Measurements from ENCODE around the gene EPX.
A peak's percentile ranks its signal among the peaks of the same experiment; 100 is the strongest.

EPX gene

DNA sequence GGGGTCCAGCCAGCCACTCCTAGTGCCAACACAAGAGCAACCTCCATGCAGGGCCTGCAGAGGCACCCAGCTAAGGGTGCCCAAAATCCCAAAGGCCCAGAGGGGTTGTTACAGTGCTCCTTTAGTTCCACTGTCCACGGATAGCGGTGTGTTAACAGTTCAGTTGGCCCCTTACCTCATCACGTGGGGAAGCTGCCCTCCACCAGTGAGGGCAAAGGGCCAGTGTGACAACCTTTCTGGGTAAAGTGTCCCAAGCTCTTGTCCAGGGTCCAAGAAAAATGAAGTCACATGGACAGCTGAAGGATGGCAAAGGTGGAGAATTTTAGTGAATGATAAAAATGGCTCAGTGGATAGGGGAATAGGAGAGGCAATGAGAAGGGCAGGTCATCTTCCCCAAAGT, 35.2 kb downstream of the EPX start:
- no peak for DNase-seq (ENCODE audit: low read depth)

- DNase-seq (ENCODE audit: low read depth), result no peak
Observed at GRCh38 chr17:58228679-58229078, 36.2 kb downstream of the EPX start.

- no peak for DNase-seq (ENCODE audit: low read depth)
Observed at GRCh38 chr17:58229384-58229783, 36.9 kb downstream of the EPX start.

DNA sequence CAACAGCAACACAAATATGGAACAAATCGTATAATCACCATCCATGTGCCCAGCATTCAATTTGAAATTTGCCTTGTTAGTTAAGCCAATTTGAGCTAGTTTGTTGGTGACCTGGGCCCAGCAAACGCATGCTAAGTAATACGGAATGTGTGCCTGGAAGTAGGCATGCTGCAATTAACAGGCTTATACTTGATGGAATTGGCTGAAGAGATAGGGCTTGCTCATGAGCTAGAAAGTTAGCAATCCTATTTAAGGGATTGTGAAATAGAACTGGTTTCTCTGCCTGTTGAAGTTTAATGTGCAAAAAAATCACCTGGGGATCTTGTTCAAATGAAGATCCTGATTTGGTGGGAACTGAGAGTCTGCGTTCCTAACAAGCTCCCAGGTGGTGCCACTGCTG, 37.4 kb downstream of the EPX start:
- no peak for DNase-seq (ENCODE audit: low read depth)

GRCh38 chr17:58231641-58232040, 39.1 kb downstream of the EPX start:
- DNase-seq (ENCODE audit: low read depth), result peak; percentile 53

DNA sequence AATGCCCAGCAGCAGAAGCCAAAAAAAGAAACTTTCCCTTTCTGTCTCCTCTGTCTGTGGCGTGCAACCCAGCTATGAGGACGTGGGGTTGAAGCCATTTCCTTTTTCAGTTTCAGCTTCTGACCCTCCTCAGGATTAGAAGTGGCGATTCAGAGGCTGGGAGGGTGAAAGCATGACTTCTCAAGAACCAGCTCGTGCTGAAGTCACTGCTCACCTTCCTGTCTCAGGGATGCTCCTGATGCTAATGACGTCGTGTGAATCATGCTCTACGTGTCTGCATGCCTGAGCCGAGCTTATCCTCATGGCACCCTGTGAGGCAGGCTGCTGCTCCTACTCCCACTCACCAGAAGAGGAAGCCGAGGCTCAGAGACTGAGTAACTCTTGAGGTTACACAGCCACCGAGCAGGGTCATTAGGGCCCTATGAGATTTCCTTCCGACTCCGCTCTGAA, 40.2 kb downstream of the EPX start:
- peak; percentile 39 for DNase-seq (ENCODE audit: low read depth)

DNA sequence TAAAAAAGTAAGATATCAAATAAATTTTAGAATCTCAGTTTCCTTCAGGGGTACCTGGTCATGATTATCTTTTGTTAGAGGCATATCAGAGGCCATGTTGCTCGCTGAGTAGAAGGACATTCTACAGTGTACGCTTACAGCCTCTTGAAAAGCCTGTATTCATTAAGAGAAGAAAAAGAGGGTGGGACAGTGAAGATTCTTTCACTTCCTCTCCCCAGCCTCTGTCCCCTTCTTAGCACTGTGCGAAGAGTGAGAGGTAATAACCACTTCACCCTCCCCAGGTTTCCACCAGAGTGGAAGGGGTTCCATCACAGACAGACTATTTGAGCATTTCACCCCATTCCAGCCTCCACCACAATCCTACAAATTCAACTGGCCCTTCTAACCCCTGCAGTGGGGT, 41.0 kb downstream of the EPX start:
- DNase-seq (ENCODE audit: low read depth), result no peak

GRCh38 chr17:58234512-58234911, 42.0 kb downstream of the EPX start:
- no peak for DNase-seq (ENCODE audit: low read depth)

DNA sequence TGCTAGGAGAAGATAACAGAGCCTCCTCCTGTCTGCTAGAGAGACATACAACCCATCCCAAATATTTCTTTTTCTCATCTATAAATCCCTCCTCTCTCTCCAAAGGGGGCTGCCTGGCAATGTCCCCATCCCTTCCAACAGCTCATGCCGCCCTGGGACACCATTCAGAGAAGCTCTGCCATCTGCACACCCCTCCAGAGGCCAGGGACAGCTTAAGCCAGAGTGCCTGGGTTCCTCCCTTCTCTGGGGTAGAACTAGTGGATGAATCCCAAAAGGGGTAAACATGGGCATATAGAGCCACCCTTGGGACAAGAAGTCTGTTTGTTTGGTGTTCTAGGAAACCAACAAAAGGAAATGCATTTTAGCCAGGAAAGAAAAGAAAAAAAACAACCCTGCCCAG, 43.3 kb downstream of the EPX start:
- no peak for DNase-seq (ENCODE audit: low read depth)

- no peak for DNase-seq (ENCODE audit: low read depth)
Observed at GRCh38 chr17:58236394-58236793, 43.9 kb downstream of the EPX start.

- no peak for DNase-seq (ENCODE audit: low read depth)
Observed at GRCh38 chr17:58238147-58238634, 45.7 kb downstream of the EPX start, which contains the start of gene LPO. Gene LPO (plus strand): TSS chr17:58238584. CDS start chr17:58242980, 4,396 bp downstream.

DNA sequence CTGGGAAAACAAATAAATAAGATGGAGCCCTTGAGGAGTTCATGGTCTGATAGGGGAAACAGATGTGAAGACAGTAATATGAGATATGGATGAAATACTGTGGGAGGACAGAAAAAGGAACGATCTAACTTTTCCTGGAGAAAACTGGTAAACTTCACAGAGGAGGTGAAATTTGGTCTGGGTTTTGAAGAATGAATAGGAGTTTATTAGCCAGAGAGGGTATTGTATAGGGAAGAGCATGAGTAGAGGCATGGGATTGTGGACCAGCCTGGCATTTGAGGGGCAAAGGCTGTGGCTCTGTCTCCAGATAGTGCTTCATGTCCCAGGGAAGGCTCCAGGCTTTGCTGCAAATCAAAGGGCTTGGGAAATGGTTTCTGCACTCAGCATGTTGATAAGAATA, 47.5 kb downstream of the EPX start:
- no peak for DNase-seq (ENCODE audit: low read depth)

GRCh38 chr17:58242171-58242784, 49.8 kb downstream of the EPX start:
- DNase-seq (ENCODE audit: low read depth), result no peak

- DNase-seq (ENCODE audit: low read depth), result no peak
Observed at GRCh38 chr17:58244963-58245362, 52.4 kb downstream of the EPX start.

DNA sequence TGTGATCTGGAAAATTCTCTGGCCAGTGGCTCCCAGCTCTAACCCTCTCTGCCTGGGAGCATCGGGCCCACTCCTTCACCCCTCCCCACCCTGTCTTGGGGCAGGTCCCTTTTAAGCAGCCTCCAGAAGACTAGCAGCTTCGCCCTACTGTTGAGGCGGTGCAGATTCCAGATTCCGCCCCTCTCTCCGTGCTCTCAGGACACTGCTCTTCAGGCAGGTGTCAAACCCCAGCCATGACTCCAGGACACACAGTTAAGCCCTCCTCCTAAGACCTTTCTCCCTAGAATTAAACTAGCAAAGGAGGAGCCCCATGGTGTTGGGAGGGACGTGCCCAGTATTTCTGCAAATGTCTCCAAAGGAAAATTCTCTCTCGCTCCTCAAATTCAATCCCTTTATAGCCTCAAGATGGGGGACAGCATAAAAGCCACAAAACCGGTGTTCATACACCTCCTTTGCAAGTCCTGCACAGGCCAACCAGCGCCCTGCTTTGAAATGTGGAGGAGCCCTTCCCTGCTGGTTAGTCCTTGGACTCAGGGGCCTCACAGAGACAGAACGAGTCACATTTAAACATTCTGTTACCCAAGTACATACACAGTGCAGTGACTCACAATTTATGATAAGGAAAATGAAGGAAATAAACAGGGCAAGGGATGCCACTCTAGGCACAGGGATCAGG, 53.0 kb downstream of the EPX start:
- peak; percentile 3 for DNase-seq (ENCODE audit: low read depth)

GRCh38 chr17:58246104-58246740, 53.7 kb downstream of the EPX start:
- no peak for DNase-seq (ENCODE audit: low read depth)

DNA sequence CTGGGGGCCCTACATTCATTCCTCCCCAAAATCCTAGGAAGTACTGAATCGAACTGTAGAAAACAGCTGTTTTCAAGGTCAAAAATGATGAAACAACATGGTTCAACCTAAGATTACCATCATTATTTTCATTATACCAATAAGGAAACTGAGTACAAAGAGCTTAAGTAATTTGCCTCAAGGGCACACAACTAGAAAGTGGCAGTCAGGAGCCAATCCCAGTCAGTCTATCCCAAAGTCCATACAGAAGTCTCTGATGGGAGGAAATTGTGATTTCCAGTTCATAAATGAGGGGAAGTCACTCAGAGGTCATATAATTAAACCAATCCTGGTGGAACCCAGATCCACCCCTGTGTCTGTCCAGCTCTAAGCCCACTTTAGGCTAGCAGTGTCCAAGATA, 54.3 kb downstream of the EPX start:
- no peak for DNase-seq (ENCODE audit: low read depth)

- no peak for DNase-seq (ENCODE audit: low read depth)
Observed at GRCh38 chr17:58247511-58248363, 55.2 kb downstream of the EPX start.

DNA sequence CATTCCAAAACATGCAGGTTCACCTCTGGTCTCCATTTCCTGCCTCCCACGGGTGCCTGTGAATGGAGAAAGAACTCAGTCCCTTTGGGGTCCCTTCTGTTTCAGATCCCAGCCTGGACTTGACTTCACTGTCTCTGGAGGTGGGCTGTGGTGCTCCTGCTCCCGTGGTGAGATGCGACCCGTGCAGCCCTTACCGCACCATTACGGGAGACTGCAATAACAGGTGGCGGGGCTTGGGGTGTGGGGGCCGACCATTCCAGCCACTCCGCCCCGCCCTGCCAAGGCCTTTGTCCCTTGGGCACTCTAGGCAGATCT, 56.4 kb downstream of the EPX start:
- DNase-seq (ENCODE audit: low read depth), result no peak

DNA sequence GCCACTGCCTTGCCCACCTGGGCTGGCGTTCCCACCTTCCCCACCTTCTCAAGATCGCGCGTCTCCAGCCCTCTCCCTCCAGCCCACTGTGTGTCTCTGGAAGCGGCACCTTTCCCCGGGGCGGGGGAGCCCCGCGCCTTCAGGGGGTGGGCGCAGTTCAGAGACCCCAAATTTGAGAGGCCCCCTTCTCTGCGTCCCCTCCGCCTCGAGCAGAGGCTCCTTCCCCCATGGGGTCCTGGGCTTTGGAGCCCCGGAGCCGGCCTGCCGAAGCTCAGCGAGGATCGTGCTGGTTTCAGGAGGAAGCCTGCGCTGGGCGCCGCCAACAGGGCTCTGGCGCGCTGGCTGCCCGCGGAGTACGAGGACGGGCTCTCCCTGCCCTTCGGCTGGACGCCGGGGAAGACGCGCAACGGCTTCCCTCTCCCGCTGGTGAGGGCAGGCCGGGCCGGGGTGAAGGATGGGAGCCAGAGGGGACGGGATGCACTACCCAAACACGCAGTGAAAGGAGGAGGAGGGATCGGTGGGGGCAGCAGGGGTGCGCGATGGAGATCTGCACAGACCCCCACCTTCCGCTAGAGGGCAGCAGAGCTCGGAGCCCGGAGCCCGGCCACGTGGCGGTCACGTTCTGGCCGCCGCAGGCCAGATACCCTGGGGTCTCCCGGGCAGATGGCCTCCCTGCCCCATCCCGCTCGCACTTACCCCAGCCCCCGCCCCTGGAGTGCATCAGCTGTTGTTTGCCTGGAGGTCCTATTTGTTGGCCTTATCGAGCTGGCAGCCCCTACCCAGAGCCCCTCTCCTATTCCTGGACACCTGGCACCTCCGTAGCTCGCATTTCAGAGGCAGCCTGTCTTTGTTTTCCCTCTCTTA, 57.0 kb downstream of the EPX start:
- DNase-seq (ENCODE audit: low read depth), result peak; percentile 17

DNA sequence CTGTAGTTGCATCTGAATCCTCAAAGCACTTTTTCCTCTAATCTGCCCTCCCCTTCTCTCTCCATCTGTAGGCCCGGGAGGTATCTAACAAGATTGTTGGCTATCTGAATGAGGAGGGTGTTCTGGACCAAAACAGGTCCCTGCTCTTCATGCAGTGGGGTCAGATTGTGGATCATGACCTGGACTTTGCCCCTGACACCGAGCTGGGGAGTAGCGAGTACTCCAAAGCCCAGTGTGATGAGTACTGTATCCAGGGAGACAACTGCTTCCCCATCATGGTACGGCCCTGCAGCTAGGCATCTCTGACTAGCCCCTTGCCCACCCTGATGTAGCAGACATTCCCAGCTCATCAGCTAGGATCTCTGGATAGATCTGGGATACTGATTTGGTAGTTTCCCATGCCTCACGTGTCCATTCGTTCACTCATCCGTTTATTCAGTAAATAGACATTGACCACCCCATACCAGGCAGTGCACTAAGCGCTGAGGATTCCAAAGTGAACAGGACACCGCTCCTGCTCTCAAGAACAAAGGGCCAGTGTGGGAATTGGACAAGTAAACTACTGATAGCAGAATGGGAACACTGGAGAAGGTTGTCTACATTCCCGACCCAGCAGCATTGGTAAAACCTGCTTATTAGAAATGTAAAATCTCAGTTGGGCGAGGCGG, 58.0 kb downstream of the EPX start:
- DNase-seq (ENCODE audit: low read depth), result no peak
